Measurements from ENCODE around the gene CNPY1. TPM values are rescaled to one million over a fixed set of nuclear protein-coding genes. Genes with fewer than 3 reads are reported as not detected.

The CNPY1 gene
- polyA plus RNA-seq, 1 of the 3 experiments (the other 2 are of a cell fraction) = not detected

DNA sequence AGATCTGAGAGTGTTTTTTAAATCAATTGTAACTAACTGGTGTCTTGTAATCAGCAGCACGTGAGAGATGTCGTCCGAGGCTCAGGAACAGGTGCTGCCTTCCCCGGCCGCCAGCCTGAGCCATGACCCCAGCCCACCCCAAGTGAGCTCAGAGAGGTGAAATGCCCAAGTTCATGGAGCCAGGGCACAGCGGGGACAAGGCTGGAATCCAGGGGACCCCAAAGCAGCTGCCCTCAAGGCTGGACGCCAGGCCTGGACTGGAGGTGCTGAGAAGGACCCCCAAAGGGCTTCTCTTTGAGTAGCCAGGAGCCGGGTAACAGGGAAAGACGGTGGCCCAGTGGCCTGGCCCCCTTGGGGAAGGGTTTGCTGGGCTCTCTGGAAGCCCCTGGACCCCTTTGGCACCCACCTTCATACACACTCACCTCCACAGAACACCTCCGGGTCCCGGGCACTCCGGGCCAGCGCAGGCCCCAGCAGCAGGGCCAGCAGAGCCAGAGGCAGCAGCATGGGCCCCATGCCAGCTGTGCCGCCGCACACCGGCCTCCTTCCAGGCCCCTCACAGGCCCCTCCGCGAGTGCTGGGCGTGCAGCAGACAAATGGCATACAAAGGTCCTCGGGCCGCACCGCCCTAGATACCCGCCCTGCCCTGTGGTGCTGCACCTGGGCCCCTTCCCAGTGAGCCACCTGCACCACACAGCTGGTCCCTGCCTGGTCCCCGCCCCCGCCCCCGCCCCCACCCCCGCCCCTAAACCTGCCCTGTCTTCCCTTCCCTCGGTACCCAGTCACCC is 24.0 kb upstream of the CNPY1 start:
- Histone ChIP-seq H3K27me3 (ENCODE audit: insufficient read depth) (peaks cover 45% of the 10 kb centered on the region; the same call in 1 of the 2 replicates), H4K20me1 (ENCODE audit: insufficient read depth) (no peaks in the 10 kb centered on the region), H3K4me3 (ENCODE audit: low read depth in 2 of 2, low read length in 1 of 2) (no peak overlapping the region), H3K9me2 (no peaks in the 10 kb centered on the region), H3K9ac (no peak overlapping the region), H3K4me2 (no peak overlapping the region), H3F3A (replicated peaks; ENCODE audit: insufficient read depth) (no peaks in the 10 kb centered on the region), H2AFZ (ENCODE audit: low read depth) (no peak overlapping the region), H3K9me3 (no peaks in the 10 kb centered on the region), H3K4me1 (ENCODE audit: control insufficient read depth in 1 of 2, insufficient read depth in 2 of 2, low read depth in 1 of 2, low read length in 1 of 2) (no peaks in the 10 kb centered on the region), H3K27ac (ENCODE audit: low read depth in 2 of 2, low read length in 1 of 2) (no peak overlapping the region), H3K36me3 (replicated peaks in 1 of 2; ENCODE audit: control insufficient read depth in 1 of 2, insufficient read depth in 2 of 2, low read length in 1 of 2) (no peaks in the 10 kb centered on the region), H3K79me2 (ENCODE audit: insufficient read depth) (no peaks in the 10 kb centered on the region)
- 55% methylated on average over 18 of the region's 28 CpGs for WGBS (ENCODE audit: low lambda C conversion rate)
- POLR2A ChIA-PET = no interaction called here
- DNase-seq = no peak
- TF ChIP-seq, protein P1, sequence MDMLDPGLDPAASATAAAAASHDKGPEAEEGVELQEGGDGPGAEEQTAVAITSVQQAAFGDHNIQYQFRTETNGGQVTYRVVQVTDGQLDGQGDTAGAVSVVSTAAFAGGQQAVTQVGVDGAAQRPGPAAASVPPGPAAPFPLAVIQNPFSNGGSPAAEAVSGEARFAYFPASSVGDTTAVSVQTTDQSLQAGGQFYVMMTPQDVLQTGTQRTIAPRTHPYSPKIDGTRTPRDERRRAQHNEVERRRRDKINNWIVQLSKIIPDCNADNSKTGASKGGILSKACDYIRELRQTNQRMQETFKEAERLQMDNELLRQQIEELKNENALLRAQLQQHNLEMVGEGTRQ (IDR thresholded peaks at IDR 0.05; ENCODE audit: borderline replicate concordance, low read depth, low read length) = no peak
- no peak for TF ChIP-seq SMC3 (IDR thresholded peaks at IDR 0.05; ENCODE audit: low read depth, low read length)
- no peak for TF ChIP-seq SIN3A (IDR thresholded peaks at IDR 0.05; ENCODE audit: borderline replicate concordance, low read depth, low read length)
- CTCF ChIA-PET = interaction anchor here (0.8 to 1.0 kb wide), 2 partner anchors 28 to 29 kb away, joined by 3 read pairs; no protein-coding TSS in a partner anchor

DNA sequence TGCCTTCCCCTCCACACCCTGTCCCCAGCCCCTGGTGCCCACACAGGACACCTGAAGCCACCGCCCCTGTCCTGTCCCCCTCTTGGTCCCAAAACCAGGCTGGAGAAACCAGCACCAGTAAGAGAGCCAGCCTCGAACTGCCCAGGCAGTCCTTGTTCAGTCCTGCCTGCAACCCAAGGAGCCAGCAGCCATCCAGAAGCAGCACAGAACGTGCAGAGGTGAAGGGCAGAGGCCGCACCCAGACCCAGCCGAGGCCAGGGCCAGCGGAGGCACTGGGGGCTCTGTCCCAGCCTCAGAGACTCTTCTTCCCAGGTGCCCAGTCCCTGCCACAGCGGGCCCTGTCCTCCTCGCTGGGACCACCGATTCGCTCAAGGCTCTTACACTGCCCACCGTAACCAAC is 23.3 kb upstream of the CNPY1 start:
- Histone ChIP-seq H3K4me2 (no peak overlapping the region), H3K9me3 (no peaks in the 10 kb centered on the region), H3K79me2 (ENCODE audit: insufficient read depth) (no peaks in the 10 kb centered on the region), H2AFZ (ENCODE audit: low read depth) (no peak overlapping the region), H3K9me2 (no peaks in the 10 kb centered on the region), H3K36me3 (replicated peaks in 1 of 2; ENCODE audit: control insufficient read depth in 1 of 2, insufficient read depth in 2 of 2, low read length in 1 of 2) (no peaks in the 10 kb centered on the region), H3K27me3 (ENCODE audit: insufficient read depth) (peaks cover 45% of the 10 kb centered on the region; the same call in 1 of the 2 replicates), H4K20me1 (ENCODE audit: insufficient read depth) (no peaks in the 10 kb centered on the region), H3K9ac (no peak overlapping the region), H3F3A (replicated peaks; ENCODE audit: insufficient read depth) (no peaks in the 10 kb centered on the region), H3K4me1 (ENCODE audit: control insufficient read depth in 1 of 2, insufficient read depth in 2 of 2, low read depth in 1 of 2, low read length in 1 of 2) (no peaks in the 10 kb centered on the region), H3K27ac (ENCODE audit: low read depth in 2 of 2, low read length in 1 of 2) (no peak overlapping the region), H3K4me3 (ENCODE audit: low read depth in 2 of 2, low read length in 1 of 2) (no peak overlapping the region)
- TF ChIP-seq SMC3 (IDR thresholded peaks at IDR 0.05; ENCODE audit: low read depth, low read length) (no peak), NRF1 (IDR thresholded peaks at IDR 0.05; ENCODE audit: low read depth, low read length) (no peak), GABPA (IDR thresholded peaks at IDR 0.05; ENCODE audit: low read depth) (no peak), FOSL2 (IDR thresholded peaks at IDR 0.05; ENCODE audit: borderline replicate concordance, low read depth) (no peak), YY1 (IDR thresholded peaks at IDR 0.05; ENCODE audit: low read depth) (no peak), RCOR1 (IDR thresholded peaks at IDR 0.05; ENCODE audit: low read length) (no peak)
- TF ChIP-seq, protein P2, sequence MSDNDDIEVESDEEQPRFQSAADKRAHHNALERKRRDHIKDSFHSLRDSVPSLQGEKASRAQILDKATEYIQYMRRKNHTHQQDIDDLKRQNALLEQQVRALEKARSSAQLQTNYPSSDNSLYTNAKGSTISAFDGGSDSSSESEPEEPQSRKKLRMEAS (IDR thresholded peaks at IDR 0.05; ENCODE audit: low read depth) = no peak
- POLR2A ChIA-PET = no interaction called here
- 64% methylated on average over 7 of the region's 11 CpGs for WGBS (ENCODE audit: low lambda C conversion rate)
- DNase-seq = no peak
- CTCF ChIA-PET = interaction anchor here (0.8 to 1.0 kb wide), 2 partner anchors 29 kb away, joined by 3 read pairs; no protein-coding TSS in a partner anchor

All from SK-N-SH (cell line).